Activated effector memory CD4-positive, alpha-beta T cell treated with anti-CD3 and anti-CD28 coated beads, Interleukin-2, amount 50 U/mL, for 16 hours (primary cell): ENCODE results near the gene UBTD1.
"Not testable (repeated sequence)": the region's sequence is repeated elsewhere in the genome, so short reads cannot be mapped to it uniquely, and the experiment has no call there.

ENCODE experiments used
- DNase-seq: peaks from one replicate; pipeline ENCODE4 v3.0.0-alpha.2; 2020

The UBTD1 gene

DNA sequence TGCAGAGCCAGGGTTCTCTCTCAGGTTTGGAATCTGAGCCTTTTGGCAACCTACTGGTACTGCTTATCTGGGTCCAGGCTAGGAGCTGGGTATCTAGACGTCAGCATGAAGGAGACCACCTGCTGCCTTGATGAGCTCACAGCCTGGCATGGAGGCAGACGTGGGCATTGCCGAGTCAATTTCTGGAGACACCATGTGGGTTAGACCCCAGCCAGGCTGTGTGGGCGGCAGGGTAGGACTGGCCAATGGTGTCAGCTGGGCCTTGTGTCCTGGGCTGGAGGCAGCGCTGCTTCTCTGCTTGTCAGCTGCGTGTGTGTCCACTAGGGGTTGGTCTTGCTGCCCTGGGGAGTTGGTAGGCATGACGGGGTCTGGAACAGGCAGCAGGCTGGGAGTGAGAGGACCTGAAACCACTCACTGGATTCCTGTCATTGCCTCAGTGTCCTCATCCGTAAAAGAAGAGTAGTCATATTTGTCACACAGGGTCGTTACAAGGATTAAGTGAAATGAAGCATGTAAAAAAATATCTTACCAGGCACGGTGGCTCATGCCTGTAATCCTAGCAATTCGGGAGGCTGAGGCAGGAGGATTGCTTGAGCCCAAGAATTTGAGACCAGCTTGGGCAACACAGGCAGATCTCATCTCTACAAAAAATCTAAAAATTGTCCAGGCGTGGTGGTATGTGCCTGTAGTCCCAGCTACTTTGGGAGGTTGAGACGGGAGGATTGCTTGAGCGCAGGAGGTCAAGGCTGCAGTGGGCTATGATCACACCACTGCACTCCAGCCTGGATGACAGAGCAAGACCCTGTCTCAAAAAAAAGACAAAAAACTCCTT lies 42.2 kb downstream of the UBTD1 start:
- no peak for DNase-seq

DNA sequence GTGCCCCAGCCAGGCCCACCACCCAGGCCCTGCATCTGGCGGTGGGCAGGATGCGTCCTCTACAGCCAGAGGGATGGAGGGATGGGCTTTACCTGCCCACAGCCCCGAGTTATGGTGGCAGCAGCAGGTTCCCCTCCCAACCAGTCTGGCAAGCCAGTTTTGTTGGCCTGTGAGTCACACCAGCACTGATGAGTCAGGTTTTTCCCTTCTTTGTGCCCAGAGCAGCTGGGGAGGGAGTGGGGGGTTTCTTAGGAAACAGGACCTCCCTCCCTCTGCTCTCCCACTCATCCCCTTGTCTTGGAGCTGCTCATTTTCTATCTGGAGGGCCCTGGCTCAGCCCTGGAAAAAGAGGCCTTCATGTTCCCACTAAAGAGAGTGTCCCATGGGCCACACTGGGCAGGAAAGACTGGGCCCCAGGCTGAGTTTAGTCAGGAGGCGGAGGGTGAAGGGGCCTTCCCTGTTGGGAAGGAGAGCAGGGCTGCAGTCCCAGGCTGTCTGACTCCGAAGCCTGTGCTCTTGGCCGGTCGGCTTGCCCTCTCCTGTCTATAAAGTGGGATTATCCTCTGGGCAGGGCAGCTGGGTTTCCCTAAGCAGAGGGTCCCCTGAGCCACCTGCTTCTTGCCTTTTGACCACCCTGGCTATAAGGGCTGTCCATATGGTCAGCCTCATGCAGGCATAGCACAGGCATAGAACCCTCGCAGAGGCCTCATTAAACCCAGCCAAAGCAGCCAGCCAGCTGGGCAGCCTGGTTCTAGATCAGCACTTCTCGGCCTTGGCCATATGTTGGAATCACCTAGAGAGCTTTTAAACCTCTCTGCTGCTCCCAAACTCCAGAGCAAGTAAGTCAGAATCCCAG lies 43.7 kb downstream of the UBTD1 start:
- peak; percentile 80 for DNase-seq

GRCh38 chr10:97543025-97543546 lies 44.4 kb downstream of the UBTD1 start:
- peak; percentile 83 for DNase-seq

GRCh38 chr10:97546456-97547270 lies 47.9 kb downstream of the UBTD1 start:
- DNase-seq = no peak

DNA sequence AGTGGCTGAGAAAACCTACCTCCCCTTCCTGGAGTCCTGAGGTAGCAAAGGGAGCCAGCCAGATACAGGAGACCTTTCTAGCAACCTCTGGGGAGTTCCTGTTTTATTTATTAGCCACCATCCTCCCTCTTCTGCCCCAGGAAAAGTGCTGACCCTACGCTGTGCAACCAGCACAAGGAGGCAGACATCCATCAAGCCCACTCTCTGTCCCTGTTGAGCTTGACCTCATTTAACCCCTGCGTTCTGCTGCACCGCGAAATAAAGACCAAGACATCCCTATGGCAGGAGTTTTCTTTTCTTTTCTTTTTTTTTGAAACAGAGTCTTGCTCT lies 48.5 kb downstream of the UBTD1 start:
- DNase-seq = no peak

- no peak for DNase-seq
Observed at GRCh38 chr10:97547962-97548361, 49.2 kb downstream of the UBTD1 start.

DNA sequence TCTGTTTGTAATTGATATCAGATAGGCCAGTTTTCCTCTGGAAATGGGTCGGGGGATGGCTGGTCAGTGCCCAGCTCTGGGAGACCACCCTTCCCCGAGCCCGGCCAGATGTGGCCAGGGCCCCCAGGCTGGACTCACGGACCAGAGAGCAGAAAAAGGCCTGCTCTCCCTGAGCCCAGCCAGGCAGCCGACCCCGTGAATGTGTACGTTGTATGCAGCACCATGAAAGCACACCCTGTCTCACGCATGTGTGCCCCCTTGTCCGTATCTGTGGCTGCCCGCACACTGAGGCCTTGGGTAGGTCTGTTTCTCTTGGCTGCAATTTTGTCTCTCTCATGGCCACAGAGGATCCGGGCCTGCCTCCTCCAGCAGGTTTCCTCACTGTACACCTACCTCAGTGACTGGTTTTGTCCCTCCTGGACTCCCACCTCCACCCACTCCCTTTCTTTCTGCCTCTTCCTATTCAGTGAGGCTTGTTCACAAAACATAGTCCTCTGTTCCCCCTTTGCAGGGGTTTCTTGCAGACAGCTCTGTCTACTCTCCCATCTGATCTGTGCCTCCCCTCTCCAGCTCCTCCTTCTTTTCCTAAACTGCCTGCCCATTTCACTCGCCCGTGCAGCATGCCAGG lies 50.2 kb downstream of the UBTD1 start:
- no peak for DNase-seq

GRCh38 chr10:97549587-97550322 lies 51.0 kb downstream of the UBTD1 start:
- DNase-seq = no peak

DNA sequence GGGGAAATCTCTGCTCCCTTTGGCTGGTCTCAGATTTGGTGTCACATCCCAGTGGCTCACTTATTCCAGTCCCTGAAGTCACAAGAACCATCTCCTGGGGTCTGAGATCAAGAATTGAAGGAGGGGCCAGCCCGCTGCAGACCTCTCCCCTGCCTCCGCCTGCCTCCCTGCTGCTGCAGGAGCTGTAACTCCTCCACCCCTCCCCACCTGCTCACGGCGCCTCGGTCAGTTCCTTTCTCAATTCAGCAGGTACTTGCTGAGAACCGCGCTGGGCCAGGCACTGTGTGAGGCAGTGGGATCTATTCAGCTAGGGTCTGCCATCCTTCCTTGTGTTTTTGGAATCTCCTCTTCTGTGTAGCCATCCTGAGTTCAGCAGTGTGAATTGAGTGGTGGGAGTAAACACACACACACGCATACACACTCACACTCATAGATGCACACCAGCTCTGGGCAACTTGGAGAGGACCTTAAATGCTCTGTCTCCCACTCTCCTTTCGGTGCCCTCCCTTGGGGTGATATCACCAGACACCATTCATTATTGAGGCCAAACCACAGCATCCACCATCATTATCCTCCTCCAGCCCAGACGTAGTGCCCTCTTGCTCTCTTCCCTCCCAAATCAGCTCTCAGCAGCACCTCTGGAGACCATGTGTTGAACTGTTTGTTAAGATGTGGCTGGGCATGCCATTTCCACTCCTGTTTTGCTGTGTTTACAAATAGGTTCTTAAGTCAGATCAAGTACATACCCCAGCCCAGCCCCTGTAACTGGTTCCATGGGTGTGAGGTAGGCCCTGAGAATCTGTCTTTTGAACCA lies 51.8 kb downstream of the UBTD1 start:
- no peak for DNase-seq

DNA sequence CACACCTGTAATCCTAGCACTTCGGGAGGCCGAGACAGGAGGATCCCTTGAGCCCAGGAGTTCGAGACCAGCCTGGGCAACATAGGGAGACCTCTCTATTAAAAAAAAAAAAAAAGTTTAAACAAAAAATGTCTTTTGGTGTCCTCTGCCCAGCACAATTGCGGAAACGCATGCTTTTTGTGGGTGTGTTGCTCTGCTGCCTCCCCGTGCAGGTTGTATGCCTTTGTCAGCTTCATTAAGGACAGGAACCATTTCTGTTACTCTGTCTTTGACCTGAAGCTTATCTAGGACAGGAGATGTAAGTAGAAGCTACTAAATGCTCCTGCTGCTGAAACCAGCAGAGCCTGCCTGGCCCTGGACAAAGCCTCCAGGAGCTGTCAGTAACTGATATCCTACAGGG lies 52.5 kb downstream of the UBTD1 start:
- DNase-seq = no peak

- peak; percentile 86 for DNase-seq
Observed at GRCh38 chr10:97553575-97554031, 54.9 kb downstream of the UBTD1 start.

DNA sequence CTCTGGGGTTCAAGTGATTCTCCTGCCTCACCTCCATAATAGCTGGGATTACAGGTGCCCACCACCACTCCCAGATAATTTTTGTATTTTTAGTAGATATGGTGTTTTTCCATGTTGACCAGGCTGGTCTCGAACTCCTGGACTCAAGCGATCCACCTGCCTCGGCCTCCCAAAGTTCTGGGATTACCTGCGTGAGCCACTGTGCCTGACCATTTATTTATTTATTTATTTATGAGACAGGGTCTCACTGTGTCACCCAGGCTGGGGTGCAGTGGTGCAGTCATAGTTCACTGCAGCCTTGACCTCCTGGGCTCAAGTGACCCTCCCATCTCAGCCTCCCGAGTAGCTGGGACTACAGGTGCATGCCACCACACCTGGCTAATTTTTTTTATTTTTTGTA lies 55.6 kb downstream of the UBTD1 start:
- DNase-seq = not testable (repeated sequence)

DNA sequence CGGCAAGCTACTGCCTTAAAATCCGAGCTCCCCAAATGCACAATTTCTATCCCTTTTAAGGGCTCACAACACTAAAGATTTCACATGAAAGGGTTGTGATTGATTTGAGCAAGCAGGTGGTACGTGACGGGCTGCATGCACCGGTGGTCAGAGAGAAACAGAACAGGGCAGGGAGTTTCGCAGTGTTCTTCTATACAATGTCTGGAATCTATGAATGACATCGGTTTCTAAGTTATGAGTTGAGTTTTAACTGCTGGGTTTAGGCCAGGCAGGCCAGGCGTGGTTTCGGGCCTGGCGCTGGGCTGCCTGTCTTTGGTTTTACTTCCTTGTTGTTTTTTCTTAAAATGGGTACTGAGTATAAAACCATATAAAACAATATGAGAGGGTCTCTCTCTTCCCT lies 56.8 kb downstream of the UBTD1 start:
- not testable (repeated sequence) for DNase-seq

GRCh38 chr10:97560731-97561381 lies 62.1 kb downstream of the UBTD1 start:
- DNase-seq = not testable (repeated sequence)

DNA sequence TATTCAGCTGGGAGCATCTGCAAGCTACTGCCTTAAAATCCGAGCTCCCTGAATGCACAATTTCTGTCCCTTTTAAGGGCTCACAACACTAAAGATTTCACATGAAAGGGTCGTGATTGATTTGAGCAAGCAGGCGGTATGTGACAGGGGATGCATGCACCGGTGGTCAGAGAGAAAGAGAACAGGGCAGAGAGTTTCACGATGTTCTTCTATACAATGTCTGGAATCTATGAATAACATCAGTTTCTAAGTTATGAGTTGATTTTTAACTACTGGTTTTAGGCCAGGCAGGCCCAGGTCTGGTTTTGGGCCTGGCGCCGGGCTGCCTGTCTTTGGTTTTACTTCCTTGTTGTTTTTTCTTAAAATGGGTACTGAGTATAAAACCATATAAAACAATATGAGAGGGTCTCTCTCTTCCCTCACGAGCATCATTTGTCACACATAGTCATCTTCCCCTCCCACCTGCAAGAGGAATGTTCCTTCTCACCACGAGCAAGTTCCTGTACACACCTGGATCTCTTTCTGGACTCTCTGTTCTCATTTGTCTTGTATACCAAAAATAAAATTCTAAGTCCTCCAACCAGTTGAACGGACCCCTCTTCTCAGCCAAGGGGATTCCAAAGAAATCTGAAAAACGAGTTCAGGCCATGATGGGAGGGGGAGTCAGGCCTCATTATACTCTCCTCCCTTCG lies 62.8 kb downstream of the UBTD1 start:
- not testable (repeated sequence) for DNase-seq

DNA sequence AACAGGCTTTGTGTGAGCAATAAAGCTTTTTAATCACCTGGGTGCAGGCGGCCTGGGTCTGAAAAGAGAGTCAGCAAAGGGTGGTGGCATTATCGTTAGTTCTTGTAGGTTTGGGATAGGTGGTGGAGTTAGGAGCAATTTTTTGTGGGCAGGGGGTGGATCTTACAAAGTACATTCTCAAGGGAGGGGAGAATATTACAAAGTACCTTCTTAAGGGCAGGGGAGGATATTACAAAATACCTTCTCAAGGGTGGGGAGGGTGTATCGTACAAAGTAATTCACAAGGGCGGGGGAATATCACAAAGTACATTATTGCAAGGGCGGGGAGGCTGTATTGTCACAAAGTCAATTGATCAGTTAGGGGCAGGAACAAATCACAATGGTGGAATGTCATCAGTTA lies 63.6 kb downstream of the UBTD1 start:
- not testable (repeated sequence) for DNase-seq

- no peak for DNase-seq
Observed at GRCh38 chr10:97563337-97563736, 64.6 kb downstream of the UBTD1 start.

- DNase-seq = no peak
Observed at GRCh38 chr10:97564776-97565175, 66.1 kb downstream of the UBTD1 start.

GRCh38 chr10:97566336-97566996 lies 67.7 kb downstream of the UBTD1 start:
- DNase-seq = no peak
